PC-3 (cell line): ENCODE results near the gene RGS10. TPM values are rescaled to one million over a fixed set of nuclear protein-coding genes. Genes with fewer than 3 reads are reported as not detected.

Source experiments
- ATAC-seq: fragments of 200-7000 bp; cut with Tn5 transposase; 2 replicates; pipeline ENCODE4 v1.9.1; 2020; ENCODE audit warnings: mild to moderate bottlenecking, moderate library complexity
- BruUV-seq: library from RNA; stranded (reverse); fragments of 400-500 nt; replicated peaks from 2 replicates; lab custom pipeline; 2021; lab: Mats Ljungman, UMichigan
- CTCF ChIA-PET: fragments of 300-600 bp; sonication (Branson Sonifier 250); formaldehyde crosslinking; loops from one replicate; lab custom pipeline; 2022; ENCODE audit warnings: antibody characterized with exemption; lab: Charles Lee
- POLR2A ChIA-PET: fragments of 300-600 bp; sonication (Branson Sonifier 250); formaldehyde crosslinking; loops from one replicate; lab custom pipeline; 2022; ENCODE audit warnings: antibody characterized with exemption; ENCODE audit not compliant: unreplicated experiment; lab: Charles Lee
- DNase-seq: peaks from one replicate; pipeline ENCODE4 v3.0.0-alpha.2; 2015
- H2AFZ ChIP-seq: fragments of 300-600 bp; sonication (generic); 2 replicates; pipeline ENCODE4 v1.6.0; 2016; ENCODE audit warnings: antibody characterized with exemption, low read length
- H3F3A ChIP-seq: fragments of 300-600 bp; sonication (generic); one replicate; pipeline ENCODE4 v1.6.0; 2017; ENCODE audit warnings: antibody characterized with exemption, low read length, control low read depth, mild to moderate bottlenecking; ENCODE audit not compliant: unreplicated experiment
- H3K27ac ChIP-seq: fragments of 300-600 bp; sonication (generic); 2 replicates; pipeline ENCODE4 v1.5.1; 2016; ENCODE audit warnings: mild to moderate bottlenecking, low read length
- H3K27me3 ChIP-seq: fragments of 300-600 bp; sonication (generic); 2 replicates; pipeline ENCODE4 v1.6.1; 2016; ENCODE audit warnings: low read length, mixed read lengths
- H3K36me3 ChIP-seq: fragments of 300-600 bp; sonication (generic); 2 replicates; pipeline ENCODE4 v1.6.1; 2016; ENCODE audit warnings: low read depth, mixed run types, low read length, mixed read lengths
- H3K4me1 ChIP-seq: fragments of 300-600 bp; sonication (generic); 2 replicates; pipeline ENCODE4 v1.5.1; 2016; ENCODE audit warnings: low read length; ENCODE audit not compliant: insufficient read depth
- H3K4me2 ChIP-seq: fragments of 300-600 bp; sonication (generic); 2 replicates; pipeline ENCODE4 v1.6.0; 2016; ENCODE audit warnings: low read length
- H3K4me3 ChIP-seq: fragments of 300-600 bp; sonication (generic); 2 replicates; pipeline ENCODE4 v1.5.1; 2016; ENCODE audit warnings: mild to moderate bottlenecking, low read length, mixed read lengths
- H3K79me2 ChIP-seq: fragments of 300-600 bp; sonication (generic); 2 replicates; pipeline ENCODE4 v1.6.1; 2017; ENCODE audit warnings: low read length, mixed read lengths
- H3K9ac ChIP-seq: fragments of 300-600 bp; sonication (generic); 2 replicates; pipeline ENCODE4 v1.6.0; 2016; ENCODE audit warnings: mild to moderate bottlenecking, low read length
- H3K9me2 ChIP-seq: fragments of 300-600 bp; sonication (generic); replicated peaks from 2 replicates; pipeline ENCODE4 v1.6.1; 2016; ENCODE audit warnings: mixed run types, low read length, mixed read lengths
- H3K9me3 ChIP-seq: fragments of 300-600 bp; sonication (generic); 2 replicates; pipeline ENCODE4 v1.6.1; 2016; ENCODE audit warnings: low read length, mixed read lengths
- H4K20me1 ChIP-seq: fragments of 300-600 bp; sonication (generic); 2 replicates; pipeline ENCODE4 v1.6.1; 2016; ENCODE audit warnings: low read length, mixed read lengths
- CTCF ChIP-seq: fragments of 300-600 bp; sonication (generic); conservative IDR thresholded peaks from 2 replicates; pipeline ENCODE4 v1.5.1; 2017; ENCODE audit warnings: antibody characterized with exemption, low read depth, mild to moderate bottlenecking, low read length
- EZH2 ChIP-seq: fragments of 300-600 bp; sonication (generic); IDR thresholded peaks from one replicate; pipeline ENCODE4 v1.6.1; 2017; ENCODE audit warnings: antibody characterized with exemption, mild to moderate bottlenecking, low read length; ENCODE audit not compliant: unreplicated experiment
- EZH2phosphoT487 ChIP-seq: fragments of 300-600 bp; sonication (generic); IDR thresholded peaks from 2 replicates; pipeline ENCODE4 v1.6.1; 2018; ENCODE audit warnings: mild to moderate bottlenecking, antibody characterized with exemption, low read length, borderline replicate concordance
- intact Hi-C: fragments of 100-400 bp; cut with micrococcal nuclease; formaldehyde crosslinking; loops from 2 replicates; pipeline ENCODE4 v1.9.0; 2023
- total RNA-seq: library from RNA; depleted of rRNA; stranded (reverse); fragments of >200 nt; gene quantifications from 2 replicates; pipeline ENCODE4 v1.2.3, GENCODE V29; 2014

RGS10 gene
- total RNA-seq, 1 experiment from 2014 or later = 27.6 TPM

- Histone ChIP-seq H3K27me3 (no peaks in the 10 kb centered on the region), H3K27ac (no peak overlapping the region), H3F3A (no peaks in the 10 kb centered on the region), H3K4me3 (no peak overlapping the region), H3K9ac (no peak overlapping the region), H4K20me1 (no peaks in the 10 kb centered on the region), H3K4me1 (no peaks in the 10 kb centered on the region), H3K9me2 (no peaks in the 10 kb centered on the region), H3K4me2 (no peak overlapping the region), H3K79me2 (no peaks in the 10 kb centered on the region), H3K9me3 (no peaks in the 10 kb centered on the region), H3K36me3 (no peaks in the 10 kb centered on the region), H2AFZ (no peak overlapping the region)
- ChIA-PET CTCF (no interaction called here), POLR2A (no interaction called here)
- no peak for TF ChIP-seq EZH2
- no peak for TF ChIP-seq EZH2phosphoT487
- TF ChIP-seq CTCF = no peak
- BruUV-seq = no TSS peak
- no peak for DNase-seq
- intact Hi-C loops = no loop called here
- no peak for ATAC-seq
Observed at GRCh38 chr10:119478111-119478802, 64.3 kb downstream of the RGS10 start.

GRCh38 chr10:119477444-119477843, 65.1 kb downstream of the RGS10 start:
- no peak for ATAC-seq
- Histone ChIP-seq H2AFZ (no peak overlapping the region), H4K20me1 (no peaks in the 10 kb centered on the region), H3K4me3 (no peak overlapping the region), H3K27ac (no peak overlapping the region), H3K9me3 (no peaks in the 10 kb centered on the region), H3K4me1 (no peaks in the 10 kb centered on the region), H3K36me3 (no peaks in the 10 kb centered on the region), H3F3A (no peaks in the 10 kb centered on the region), H3K9ac (no peak overlapping the region), H3K79me2 (no peaks in the 10 kb centered on the region), H3K27me3 (no peaks in the 10 kb centered on the region), H3K4me2 (no peak overlapping the region), H3K9me2 (no peaks in the 10 kb centered on the region)
- TF ChIP-seq EZH2phosphoT487 (no peak), EZH2 (no peak), CTCF (no peak)
- no TSS peak for BruUV-seq
- intact Hi-C loops = no loop called here
- no peak for DNase-seq
- POLR2A ChIA-PET = no interaction called here
- CTCF ChIA-PET = no interaction called here

- no peak overlapping the region for H3K9ac ChIP-seq
- no peaks in the 10 kb centered on the region for H3K79me2 ChIP-seq
- no peaks in the 10 kb centered on the region for H3K27me3 ChIP-seq
- no peaks in the 10 kb centered on the region for H3K9me3 ChIP-seq
- BruUV-seq = no TSS peak
- H3K36me3 ChIP-seq = no peaks in the 10 kb centered on the region
- no peak overlapping the region for H3K27ac ChIP-seq
- no peaks in the 10 kb centered on the region for H3K9me2 ChIP-seq
- intact Hi-C loops = no loop called here
- H2AFZ ChIP-seq = no peak overlapping the region
- ChIA-PET CTCF (no interaction called here), POLR2A (no interaction called here)
- DNase-seq = no peak
- no peak overlapping the region for H3K4me3 ChIP-seq
- no peaks in the 10 kb centered on the region for H3F3A ChIP-seq
- H3K4me1 ChIP-seq = peaks cover 6% of the 10 kb centered on the region
- no peak for TF ChIP-seq CTCF
- no peak for TF ChIP-seq EZH2phosphoT487
- TF ChIP-seq EZH2 = no peak
- no peak for ATAC-seq
- no peak overlapping the region for H3K4me2 ChIP-seq
- H4K20me1 ChIP-seq = no peaks in the 10 kb centered on the region
Observed at GRCh38 chr10:119474606-119475005, 67.9 kb downstream of the RGS10 start.
